Measurements from ENCODE around the gene SHISA3.
A peak's percentile ranks its signal among the peaks of the same experiment; 100 is the strongest.
"Not testable (repeated sequence)": the region's sequence is repeated elsewhere in the genome, so short reads cannot be mapped to it uniquely, and the experiment has no call there.

The SHISA3 gene

DNA sequence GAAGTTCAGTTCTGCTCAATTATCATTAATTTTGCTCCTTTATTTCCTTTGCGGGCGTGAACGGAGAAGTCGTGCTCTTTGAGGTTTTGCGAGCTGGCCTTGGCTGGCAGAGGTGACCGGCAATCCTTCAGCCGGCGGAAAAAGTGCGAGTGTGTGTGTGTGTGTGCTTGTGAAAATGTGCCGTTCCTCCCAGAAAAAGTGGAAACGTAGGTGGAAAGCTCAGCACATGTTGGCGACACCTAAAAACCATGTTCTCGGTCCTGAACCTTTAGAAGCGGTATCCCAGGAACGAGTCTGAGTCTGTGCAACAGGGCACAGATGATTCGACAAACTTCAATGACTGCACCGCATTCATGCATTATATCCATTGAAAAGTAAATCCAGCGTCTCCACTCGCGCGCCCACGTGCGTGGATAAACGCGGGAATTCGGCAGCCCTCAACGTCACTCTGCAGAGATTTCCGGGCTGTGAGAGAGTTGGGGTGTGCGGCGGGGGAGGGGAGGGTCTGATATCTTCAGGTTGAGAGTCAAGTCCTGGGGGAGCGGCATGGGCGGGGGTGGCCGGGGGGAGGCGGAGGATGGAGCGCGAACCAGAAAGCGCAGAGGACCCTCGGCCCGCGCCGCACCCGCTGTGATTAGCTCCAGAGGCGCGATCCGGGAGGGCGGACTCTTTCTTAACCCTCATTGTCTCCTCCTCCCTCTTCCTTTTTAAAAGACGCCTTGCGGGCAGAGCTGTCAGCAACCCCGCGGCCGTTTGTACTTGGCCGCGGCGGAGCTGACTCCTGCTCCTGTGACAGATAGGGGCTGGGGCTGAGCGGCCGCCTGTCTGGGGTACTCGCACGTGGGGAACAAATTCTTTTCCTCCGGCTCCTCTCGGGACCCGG, at the start of gene SHISA3:
Gene SHISA3, plus strand, starts transcription at position 737 of the 883 bp plus-strand sequence. CDS start 569 bp downstream, outside the sequence.
- no peak for DNase-seq (ENCODE audit: low spot score)

DNA sequence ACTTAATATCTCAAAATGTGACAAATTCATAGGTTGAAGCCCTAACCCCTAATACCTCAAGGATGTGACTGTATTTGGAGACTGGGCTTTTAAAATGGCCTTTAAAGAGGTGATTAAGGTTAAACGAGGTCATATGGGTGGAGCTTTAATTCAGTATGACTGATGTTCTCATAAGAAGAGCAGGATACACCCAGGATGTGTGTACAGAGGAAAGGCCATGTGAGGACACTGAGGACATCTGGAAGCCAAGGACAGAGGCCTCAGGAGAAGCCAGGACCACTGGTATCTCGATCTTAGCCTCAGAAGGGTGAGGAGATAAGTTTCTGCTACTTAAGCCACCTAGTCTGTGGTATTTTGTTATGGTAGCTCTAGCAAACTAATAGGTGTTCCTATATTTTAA, 49.0 kb upstream of the SHISA3 start:
- no peak for DNase-seq (ENCODE audit: low spot score)

DNA sequence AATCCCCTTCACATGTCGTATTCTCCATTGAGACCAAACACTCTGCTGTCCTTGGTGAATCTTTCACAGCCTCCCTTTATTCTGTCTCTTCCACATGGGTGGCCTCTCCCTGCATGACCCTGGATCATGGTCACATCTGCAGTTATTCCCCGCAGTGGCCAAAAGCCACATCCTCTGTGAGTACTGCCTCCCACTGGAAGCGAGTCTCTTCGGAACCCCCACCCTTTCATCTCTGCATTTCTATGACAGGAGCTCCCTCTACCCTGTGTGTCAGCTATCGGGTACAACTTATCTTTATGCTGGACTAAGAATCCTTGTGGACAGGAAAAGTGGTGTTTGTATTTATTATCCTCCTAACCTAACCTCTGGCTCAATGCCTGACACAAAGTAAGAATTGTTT, 48.6 kb upstream of the SHISA3 start:
- DNase-seq (ENCODE audit: low spot score) = no peak

DNA sequence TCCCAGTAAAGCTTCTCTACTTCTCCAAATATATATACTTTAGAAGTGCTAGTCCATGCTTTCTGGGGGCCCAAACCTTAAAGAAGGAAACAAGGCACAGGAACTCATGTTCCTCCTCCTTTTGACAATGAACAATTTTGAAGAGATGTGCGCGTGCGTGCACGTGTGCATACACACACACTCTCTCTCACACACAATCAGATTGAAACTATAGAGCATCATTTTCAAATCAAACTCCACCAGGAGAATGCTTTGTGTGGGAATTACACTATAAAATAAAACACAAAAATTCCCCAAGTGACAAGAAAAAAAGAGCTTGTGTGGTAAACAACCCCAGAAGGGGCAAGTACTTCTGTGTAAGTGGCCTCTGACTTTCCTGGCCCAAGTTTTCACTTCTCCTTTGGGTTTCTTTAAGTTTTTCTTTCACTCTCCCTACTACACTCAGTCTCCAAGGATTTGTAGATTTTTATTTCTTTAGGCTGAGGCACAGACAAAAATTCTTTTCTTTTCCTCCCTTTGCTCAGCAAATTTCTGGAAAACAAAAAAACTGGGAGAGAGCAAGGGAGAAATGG, 46.6 kb upstream of the SHISA3 start:
- no peak for DNase-seq (ENCODE audit: low spot score)

DNA sequence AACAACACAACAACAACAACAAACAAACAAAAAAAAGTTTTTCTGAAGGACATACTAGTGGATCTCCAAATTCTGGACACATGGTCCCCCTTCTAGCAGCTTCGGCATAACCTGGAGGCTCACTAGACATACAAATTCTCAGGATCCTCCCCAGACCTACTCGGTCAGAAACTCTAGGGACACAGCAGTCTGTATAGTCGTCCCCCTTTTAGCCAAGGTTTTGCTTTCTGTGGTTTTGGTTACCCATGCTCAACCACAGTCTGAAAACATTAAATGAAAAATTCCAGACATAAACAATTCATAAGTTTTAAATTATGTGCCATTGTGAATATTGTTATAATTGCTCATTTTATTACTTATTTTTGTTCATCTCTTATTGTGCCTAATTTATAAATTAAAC, 45.2 kb upstream of the SHISA3 start:
- no peak for DNase-seq (ENCODE audit: low spot score)

DNA sequence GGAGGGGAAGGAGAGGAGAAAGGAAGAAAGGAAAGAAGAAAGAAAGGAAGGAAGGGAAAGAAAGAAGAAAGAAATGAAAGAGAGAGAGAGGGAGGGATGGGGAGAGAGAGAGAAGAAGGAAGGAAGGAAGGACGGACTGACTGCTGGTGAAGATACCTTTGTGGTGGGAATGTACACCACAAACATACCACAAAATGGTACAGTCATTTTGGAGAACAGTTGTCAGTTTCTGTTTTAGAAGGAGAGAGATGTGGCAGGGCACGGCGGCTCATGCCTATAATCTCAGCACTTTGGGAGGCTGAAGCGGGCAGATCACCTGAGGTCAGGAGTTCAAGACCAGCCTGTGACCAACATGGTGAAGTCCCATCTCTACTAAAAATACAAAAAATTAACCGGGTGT, 40.0 kb upstream of the SHISA3 start:
- no peak for DNase-seq (ENCODE audit: low spot score)

DNA sequence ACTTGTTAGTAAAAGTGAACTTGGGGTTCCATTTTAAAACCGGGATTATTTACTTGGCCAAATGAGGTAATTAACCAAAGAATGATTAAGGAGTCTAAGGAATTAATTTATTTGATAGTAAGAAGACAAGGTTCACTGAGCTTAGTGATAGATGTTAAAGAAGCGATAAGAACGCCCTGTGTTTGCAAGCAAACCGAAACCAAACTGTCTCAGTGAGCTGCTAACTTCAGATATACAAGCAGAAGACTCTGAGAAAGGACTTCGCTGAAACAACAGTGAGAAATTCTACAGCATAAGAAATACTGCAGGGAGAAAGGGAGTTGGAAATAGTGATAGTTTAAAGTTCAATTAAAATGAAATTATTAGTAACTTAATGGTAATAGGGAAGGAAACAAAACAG, 37.6 kb upstream of the SHISA3 start:
- no peak for DNase-seq (ENCODE audit: low spot score)

DNA sequence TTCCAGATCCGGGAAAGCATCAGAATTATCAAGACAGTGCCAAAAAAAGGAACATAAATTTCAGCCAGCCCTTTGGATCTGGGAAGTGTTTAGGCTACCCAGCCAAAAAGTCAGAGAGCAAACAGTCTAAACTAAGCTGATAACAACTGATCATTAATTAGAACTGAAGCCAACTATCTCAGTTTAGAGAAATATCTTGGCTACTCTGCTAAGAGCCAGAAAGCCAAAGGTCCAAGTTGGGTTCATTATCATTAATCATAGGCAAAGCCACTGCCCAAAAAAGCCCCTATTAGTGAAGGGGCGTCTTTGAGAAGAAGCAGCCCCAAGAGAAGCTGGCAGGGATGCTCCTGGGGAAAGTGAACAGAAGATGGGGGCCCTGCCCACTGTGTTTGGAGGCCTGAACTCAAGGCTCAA, 37.0 kb upstream of the SHISA3 start:
- no peak for DNase-seq (ENCODE audit: low spot score)

DNA sequence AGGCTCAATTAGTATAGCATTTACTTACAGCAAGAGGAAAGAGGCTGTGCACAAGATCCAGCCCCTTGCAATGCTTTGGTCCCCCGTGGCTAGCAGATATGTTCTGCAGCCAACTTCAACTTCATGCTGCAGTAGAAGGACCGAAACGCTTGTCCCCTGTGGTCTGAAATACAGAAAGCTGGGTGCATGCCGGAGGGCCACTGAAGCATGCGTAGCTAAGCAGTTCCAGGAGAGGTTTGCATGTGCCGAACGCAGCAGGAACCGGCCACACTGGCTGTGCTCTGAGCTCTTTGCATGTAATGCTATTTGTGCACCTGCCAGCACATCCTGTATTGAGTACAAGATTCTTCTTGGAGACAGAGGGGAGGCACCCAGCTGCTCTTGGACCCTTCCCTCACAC, 35.8 kb upstream of the SHISA3 start:
- no peak for DNase-seq (ENCODE audit: low spot score)

DNA sequence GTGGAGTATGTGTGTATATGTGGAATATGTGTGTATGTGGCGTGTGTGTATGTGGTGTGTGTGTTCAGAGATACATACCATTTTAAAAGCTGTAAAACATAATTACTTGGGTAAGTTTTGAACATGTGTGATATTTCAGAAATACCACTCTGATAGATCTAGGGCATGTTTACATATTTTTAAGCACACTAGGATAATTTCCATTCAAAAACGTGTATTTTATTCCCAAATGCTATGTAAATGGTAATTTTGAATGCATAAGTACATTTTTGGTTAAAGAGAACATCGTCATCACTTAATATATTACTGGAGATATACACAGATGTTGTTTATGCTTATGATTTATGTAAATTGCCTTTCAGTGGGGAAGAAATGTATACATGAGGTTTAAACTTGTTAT, 34.7 kb upstream of the SHISA3 start:
- no peak for DNase-seq (ENCODE audit: low spot score)

DNA sequence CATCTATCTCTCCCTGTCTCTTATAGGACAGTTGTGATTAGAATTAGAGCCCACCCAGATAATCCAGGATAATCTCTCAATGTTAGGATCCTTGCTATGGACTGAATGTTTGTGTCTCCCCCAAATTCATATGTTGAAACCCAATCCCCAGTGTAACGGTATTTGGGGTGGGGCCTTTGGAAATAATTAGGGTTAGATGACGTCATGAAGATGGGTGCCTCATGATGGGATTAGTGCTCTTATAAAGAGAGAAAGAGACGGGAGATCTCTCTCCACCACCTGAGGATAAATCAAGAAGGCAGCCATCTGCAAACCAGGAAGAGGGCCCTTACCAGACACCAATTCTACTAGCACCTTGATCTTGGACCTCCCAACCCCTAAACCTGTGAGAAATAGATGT, 33.7 kb upstream of the SHISA3 start:
- DNase-seq (ENCODE audit: low spot score) = no peak

DNA sequence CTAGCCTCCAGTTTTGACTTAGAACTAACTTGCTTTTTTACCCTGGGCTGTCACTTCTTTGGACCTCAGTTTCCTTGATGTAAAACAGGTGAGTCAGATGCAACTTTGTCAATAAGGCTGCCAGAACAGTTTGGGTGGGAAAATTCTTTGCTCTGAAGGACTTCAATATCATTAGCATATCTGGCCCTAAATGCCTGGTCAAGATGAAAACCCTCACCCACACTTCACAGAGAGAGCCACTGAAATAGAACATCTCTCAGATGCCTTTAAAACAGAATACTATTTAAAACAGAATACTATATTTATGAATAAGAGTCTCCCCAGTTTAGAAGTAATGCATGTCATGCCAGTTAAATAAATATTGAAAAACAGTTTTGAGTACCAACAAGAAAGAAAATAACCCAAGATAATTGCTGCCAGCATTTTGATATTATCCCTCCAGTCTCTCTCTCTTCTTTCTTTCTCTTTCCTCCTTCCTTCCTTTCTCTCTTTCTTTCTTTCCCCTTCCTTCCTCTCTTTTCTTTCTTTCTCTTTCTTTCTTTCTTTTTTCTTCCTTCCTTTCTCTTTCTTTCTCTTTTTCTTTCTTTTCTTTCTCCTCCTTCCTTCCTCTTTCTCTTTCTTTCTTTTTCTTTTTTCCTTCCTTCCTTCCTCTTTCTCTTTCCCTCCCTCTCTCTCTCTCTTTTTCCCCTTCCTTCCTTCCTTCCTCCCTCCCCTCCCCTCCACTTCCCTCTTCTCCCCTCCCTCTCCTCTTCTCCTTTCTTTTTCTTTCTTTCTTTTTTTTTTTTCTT, 32.8 kb upstream of the SHISA3 start:
- DNase-seq (ENCODE audit: low spot score) = no peak

DNA sequence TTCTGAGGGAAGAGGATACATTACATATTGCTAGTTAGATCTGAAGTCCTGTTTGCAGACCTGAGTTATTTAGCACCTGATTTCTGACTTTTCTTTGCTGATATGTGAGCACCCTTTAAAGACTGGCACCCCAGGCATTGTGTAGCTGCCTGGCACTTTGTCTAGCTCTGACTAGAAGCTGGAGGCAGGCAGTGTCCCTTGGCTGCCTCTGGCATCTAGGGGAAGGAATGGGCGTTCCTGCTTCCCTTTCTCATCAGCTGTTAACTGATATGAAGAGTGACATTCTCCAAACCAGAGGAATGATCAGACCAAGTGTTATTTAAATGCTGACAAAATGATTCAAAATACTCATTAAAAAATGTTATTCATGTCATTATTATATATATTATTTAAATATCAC, 30.3 kb upstream of the SHISA3 start:
- no peak for DNase-seq (ENCODE audit: low spot score)

DNA sequence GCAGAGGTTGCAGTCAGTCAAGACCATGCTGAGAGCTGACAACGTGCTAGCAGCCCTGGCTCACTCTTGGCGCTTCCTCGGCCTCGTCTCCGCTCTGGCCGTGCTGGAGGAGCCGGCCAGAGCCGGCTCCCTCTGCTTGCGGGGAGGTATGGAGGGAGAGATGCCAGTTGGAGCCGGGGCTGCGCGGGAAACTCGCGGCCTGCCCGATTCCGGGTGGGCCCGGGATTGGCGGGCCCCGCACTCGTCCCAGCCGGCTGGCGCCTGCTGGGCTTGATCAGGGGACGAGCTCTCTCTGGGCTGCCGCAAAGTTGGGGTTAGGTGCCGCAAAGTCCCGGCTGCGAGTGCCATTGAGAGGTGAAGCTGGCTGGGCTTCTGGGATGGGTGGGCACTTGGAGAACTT, 27.8 kb upstream of the SHISA3 start:
- DNase-seq (ENCODE audit: low spot score) = no peak

DNA sequence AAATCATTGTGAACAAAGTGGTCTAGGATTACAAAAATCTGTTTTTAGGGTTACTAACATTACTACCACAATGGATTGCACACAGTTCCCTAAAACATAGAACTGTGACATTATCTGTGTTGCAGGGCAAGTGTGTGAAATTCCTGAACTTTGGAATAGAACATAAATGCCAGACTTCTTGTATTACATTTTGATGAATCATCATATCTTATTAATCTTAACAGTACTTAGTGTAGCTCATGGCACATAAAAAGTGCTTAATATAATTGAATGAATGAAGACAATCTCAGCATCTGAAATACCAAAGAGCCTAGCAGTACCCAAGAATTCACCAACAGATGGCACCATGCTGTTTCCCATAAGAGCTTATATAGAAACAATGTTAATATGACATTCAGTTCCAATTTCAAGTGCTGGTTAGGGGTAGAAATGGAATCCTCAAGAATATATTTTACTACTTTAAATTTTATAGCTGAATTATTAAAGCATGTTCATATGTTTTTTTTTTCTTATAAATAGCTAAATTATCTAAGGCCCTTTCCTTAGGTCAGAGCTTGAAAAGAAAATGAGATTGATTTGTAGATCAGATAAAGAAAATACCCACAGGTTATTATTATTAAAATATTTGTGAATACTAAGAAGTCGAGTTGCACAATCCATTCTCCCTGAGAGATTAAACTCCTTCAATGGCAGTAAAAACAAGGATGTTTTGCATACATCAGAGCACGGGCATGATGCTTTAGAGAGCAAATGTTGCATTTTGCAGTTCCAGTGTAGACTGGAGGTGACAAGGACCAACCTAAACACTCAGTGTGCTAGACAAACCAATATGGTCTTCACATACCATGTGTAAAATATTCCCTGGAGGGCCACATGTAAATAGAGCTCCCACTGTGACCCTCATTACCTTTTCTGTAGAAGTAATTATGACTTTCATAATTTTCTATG, 25.7 kb upstream of the SHISA3 start:
- peak; percentile 43 for DNase-seq (ENCODE audit: low spot score)

DNA sequence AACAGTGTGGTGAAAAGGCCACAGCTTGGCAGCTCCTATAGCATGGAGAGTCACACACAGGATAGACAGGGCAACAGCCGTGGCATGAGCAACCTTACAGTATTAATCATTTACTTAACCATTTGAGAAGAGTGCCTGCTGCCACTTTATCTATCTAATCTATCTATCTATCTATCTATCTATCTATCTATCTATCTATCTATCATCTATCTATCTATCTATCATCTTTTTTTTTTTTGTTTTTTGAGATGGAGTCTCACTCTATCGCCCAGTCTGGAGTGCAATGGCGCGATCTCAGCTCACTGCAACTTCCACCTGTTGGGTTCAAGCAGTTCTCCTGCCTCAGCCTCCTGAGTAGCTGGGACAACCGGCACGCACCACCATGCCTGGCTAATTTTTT, 25.0 kb upstream of the SHISA3 start:
- DNase-seq (ENCODE audit: low spot score) = not testable (repeated sequence)

DNA sequence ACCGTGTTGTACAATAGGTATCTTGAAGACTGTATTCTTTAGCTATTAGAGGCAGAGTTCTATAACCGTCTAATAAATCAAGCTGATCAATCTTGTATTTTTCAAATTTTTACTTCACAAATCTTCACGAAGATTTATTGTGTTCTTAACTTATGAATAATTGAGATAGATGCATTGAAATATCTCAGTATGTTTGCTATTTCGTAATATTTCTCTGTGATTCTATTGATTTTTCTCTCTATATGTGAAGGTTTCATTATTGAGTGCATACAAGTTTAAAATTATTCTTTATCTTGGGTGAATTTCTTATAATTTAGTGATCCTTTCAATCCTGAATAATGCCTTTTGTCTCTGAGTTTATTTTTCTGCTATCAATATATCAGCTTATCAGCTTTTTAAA, 19.8 kb upstream of the SHISA3 start:
- DNase-seq (ENCODE audit: low spot score) = no peak

DNA sequence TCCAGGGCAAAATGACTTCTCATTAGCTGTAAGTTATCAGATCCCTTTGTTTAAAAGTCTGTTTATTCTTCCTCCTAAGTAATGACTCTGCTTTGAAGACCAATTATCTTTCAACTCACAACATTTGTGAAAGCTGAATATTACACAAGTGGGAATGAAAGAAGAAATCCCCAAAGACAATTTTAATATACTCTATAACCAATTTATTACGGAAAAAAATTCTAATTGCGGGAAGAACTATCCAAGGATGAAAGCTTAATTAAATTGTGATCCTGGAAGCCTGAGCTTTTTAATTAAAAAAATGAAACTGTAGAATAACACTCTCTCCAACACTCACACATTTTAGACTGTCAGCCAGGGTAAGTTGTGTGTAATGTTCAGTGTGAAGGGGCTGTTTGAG, 15.6 kb upstream of the SHISA3 start:
- DNase-seq (ENCODE audit: low spot score) = no peak

DNA sequence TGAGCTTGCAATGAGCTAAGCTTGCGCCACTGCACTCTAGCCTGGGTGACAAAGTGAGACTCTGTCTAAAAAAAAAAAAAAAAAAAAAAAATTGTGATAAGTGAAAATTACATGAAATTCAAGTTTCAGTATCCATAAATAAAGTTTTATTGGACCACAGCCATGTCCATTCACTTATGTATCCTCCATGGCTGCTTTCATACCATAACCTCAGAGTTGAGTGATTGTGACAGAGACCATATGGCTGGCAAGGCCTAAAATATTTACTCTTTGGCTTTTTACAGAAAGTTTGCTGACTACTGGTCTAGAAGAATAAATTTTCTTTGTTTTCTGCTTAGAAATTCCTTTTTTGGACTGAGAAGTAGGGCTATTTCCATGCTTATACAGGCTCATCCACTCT, 11.8 kb upstream of the SHISA3 start:
- no peak for DNase-seq (ENCODE audit: low spot score)

DNA sequence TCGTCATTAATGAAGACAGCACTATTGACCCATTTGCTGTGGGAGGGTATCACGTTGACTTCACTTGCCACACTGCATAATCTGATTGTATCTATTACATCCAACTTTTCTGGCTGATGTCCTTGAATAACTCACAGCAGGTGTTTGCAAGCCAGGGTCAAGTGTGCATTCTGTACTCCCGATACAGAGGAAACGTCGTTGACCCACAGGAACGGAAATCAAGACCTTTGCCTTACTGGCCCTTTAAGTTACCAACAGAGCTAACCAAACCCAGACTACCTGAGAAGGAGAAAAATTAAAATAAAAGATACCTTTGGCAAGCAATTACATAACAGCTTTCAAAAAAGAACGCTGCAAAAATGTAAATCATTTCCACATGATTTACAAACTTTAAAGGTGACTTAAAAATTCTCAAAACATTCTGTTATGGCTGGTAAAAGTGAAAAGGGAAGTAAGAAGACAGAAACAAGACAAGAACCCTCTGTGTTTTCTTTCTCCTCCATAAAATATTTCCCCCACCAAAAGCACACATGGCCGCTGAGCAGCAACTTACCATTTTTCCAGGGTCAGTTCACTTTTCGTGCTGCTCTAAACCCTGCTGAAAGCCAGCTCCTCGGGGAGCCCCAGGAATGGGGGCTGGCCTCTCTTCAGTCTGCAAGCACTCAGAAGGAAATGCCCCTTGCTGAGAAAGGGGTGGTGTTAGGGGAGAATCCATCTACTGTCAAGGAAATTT, 6.5 kb upstream of the SHISA3 start:
- no peak for DNase-seq (ENCODE audit: low spot score)

DNA sequence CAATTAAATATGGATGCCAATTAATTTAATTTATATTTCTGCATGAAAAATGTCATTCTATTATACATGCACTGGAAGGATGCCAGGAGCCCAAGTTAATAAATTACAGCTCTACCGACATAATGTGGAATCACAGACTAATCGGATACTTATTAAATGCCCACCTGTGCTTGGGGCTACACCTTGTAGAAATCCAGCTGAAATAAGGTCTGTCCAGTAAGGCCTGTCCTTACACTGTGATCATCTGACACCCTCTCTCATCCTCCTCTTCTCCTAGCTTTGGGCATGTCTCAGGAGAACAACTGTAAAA, 6.0 kb upstream of the SHISA3 start:
- DNase-seq (ENCODE audit: low spot score) = no peak
